Stimulated activated CD8-positive, alpha-beta memory T cell treated with anti-CD3 and anti-CD28 coated beads, Interleukin-2, amount 100 ng/mL, for 1 hour (primary cell): Measurements from ENCODE around the gene PPP2R2C.

Source experiments
- DNase-seq, 2 donors: peaks; one replicate each; pipeline ENCODE4 v3.0.0-alpha.2; 2020; ENCODE audit warnings: low read depth in 2 of 2

PPP2R2C gene

DNA sequence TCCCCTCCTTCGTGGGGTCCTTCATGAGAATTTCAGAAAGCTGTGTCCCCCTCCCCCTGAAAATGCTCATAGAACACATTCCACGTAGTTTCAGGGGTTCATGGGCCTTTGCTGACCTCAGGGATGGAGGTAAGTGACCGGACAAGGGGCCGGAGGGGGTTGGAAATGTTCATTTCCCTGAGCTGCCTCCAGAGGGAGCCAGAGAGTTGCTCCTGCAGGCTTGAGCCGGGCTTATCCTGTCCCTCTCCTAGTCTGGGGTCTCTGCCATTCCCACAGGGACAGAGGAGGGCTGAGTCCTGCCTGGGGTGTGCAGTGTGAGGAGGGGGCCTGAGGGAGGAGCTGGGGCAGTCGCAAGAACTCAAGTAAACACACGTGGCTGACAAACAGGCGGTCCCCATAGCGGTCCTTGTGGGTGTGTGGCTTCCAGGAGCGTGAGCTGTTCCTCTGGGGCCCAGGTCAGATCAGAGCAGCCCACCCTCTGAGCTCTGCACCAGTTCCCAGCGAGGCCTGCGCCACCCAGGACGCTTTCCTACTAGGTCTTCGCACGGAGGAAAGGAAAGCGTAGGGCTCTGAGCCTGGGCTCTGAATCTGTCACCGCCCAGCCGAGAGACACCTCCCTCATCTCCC, 140.3 kb downstream of the PPP2R2C start:
- DNase-seq, result no peak

GRCh38 chr4:6331468-6331867, 140.9 kb downstream of the PPP2R2C start:
- DNase-seq, result no peak

- DNase-seq, result no peak
Measured at GRCh38 chr4:6331018-6331417, 141.4 kb downstream of the PPP2R2C start.

DNA sequence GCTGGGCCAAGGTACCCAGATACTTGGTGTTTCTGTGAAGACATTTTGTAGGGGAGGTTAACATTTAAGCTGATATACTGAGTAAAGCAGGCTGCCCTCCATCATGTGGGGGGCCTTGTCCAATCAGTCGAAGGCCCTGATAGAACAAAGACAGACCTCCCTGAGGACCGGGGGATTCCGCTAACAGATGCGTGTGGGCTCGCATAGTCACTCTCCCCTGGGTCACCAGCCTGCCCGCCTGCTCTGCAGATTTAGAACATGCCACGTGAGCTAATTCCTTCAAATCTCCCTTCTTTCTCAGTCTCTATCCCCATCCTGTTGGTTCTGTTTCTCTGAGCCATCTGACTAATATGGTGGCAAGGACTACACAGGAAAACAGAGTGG, 142.0 kb downstream of the PPP2R2C start:
- DNase-seq, result no peak

- no peak for DNase-seq
Measured at GRCh38 chr4:6329478-6330383, 142.7 kb downstream of the PPP2R2C start.

DNA sequence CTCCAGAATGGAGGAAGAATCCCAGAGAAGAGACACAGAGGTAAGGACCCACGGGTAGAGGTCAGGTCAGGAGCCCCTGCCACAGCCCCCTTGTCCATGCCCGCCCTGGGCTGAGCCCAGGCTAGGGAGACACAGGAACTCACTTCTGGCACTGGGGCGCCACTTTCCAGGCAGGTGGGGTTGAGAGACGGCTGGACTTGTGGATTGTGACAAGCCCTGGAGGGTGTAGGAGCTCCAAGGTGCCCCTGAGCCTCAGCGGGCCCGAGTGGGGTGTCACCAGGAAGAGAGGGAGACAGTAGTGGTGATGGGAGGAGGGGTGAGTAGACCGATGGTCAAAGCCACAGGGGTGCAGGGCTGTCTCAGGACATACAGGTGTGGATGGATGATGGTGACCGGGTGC, 143.9 kb downstream of the PPP2R2C start:
- no peak for DNase-seq

- peak; percentile 50 to 64 for DNase-seq
Measured at GRCh38 chr4:6327220-6327917, 145.0 kb downstream of the PPP2R2C start.

DNA sequence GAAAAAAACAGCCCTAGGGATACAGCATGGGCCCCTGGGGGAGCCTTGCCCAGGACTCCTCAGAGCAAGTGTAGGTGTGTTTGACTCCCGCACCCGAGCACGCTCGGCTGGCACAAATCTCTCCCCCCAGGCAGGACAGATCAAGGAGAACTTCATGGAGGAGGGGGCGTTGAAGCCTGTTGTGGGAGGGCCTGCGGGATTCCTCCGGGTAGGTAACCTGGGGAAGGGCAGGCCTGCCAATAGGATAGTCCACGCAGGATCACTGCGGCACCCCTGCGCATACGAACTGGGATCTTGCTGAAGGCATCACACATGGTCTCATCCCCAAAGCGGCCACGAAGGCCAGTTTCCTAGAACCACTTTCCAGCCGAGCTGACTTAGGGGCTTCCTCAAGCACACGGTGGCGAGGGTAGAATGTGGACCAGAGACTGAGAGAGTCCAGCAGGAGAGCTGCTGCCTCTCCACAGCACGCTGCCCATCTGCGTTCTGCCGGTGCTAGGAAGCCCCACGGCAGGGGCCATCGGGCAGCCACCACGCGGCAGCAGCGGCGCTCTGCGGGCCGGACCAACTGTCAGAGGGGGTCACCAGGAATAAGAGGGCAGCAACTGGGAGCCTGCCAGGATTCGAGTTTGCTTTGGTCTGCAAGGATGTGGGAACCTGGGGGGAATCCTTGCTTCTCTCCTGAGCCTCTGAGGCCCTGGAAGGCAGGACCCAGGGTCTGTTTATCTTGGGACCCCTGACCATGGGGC, 145.9 kb downstream of the PPP2R2C start:
- no peak for DNase-seq

GRCh38 chr4:6325788-6326290, 146.6 kb downstream of the PPP2R2C start:
- no peak for DNase-seq

- DNase-seq, result no peak
Measured at GRCh38 chr4:6324999-6325787, 147.2 kb downstream of the PPP2R2C start.

DNA sequence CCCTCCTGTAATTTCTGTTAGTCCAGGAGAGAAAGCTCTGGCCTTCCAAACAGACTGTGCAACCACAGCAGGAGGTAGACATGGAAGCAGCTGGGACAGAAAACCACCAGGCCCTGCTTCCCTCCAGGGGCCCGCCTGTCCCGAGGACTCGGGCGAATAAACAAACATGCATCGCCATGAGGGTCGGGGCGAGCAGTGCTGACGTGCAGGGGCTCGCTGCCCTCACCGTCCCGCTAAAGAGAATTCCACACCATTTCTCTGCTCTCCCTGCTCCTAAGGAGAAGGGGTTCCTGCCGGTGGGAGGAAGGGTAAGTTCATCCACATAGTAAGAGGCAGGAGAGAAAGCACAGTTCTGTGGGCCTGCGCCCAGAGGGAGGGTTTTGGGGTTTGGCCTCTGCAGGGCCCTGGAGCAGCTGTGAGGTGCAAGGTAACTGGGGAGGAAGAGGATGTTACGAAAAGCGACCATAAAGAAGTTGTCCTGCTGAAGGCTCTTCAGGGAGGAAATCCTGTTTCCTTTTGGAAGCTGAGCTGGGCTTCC, 147.9 kb downstream of the PPP2R2C start:
- no peak for DNase-seq

- DNase-seq, result no peak
Measured at GRCh38 chr4:6322761-6323566, 149.4 kb downstream of the PPP2R2C start.

DNA sequence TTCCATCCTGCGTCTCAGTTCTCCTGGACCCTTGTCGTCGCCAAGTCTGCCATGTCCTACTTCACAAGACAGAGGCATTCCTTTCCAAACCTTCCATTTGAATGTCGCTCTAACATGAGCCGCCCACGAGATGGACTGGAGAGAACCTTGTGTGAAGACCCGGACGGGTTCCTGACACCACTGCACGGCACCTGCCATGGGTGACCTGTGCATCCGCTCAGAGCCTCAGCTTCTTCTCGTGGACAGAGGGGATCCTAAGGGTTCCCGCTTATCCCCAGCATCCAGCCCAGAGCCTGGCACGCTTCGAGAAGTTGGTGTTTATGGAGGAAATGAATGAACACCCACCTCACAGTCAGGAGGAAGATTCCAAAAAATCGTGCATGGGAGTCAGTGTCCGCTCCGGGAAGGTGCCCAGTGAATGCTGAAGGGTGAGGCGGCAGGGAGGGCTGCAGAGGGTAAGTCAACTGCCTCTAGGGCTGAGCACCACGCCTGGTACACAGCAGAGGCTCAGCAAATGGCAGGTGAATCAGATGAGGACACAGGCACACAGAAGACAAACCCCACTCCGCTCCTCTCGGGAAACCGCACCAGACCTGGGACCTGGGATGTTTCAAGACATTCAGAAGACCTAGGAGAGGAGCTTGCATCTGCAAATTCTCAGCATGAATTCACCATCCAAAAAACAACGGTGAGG, 150.2 kb downstream of the PPP2R2C start:
- DNase-seq, result no peak

GRCh38 chr4:6321361-6321760, 151.1 kb downstream of the PPP2R2C start:
- no peak for DNase-seq

DNA sequence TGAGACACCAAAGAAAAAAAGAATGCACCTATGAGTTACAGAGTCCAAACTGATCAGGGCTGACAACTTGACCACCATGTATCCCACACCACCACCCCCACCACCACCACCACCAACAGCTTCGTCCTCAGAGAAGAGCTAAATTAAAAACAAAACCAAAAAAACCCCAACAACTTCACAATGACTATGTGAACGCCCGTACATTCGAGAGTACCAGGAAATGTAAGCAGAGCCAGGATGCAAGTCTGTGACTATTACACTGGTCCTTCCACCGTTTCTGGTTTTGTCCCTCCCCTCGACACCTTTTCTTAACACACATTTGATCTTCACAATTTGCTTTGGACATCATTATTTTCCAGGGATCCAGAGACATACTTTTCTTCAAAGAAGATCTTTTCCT, 151.8 kb downstream of the PPP2R2C start:
- DNase-seq, result no peak

GRCh38 chr4:6319530-6320150, 152.8 kb downstream of the PPP2R2C start:
- no peak for DNase-seq

GRCh38 chr4:6318206-6318605, 154.2 kb downstream of the PPP2R2C start:
- no peak for DNase-seq

- DNase-seq, result no peak
Measured at GRCh38 chr4:6316461-6317003, 155.9 kb downstream of the PPP2R2C start.
